GM13977 (cell line): ENCODE results near the gene INTS13.
"Not testable (repeated sequence)": the region's sequence is repeated elsewhere in the genome, so short reads cannot be mapped to it uniquely, and the experiment has no call there.

Experiments used
- DNase-seq: peaks from one replicate; pipeline ENCODE4 v3.0.0; 2012; ENCODE audit warnings: low spot score
- CTCF ChIP-seq: IDR thresholded peaks from 2 replicates; pipeline ENCODE4 v1.5.1; 2012; ENCODE audit warnings: mild to moderate bottlenecking, control low read depth; ENCODE audit not compliant: insufficient read depth; ENCODE audit errors: extremely low read depth, missing control alignments
- in situ Hi-C: fragments of 300-500 bp; cut with MboI; formaldehyde crosslinking; loops from one replicate; pipeline ENCODE4 v1.12.0; 2022; ENCODE audit warnings: low sequenced_read_pairs, low pct_unique_long_range_greater_than_20kb, mixed read lengths, inconsistent platforms; ENCODE audit not compliant: unreplicated experiment

Gene INTS13

GRCh38 chr12:26970136-26970535 lies 32.4 kb upstream of the INTS13 start:
- DNase-seq, result no peak
- TF ChIP-seq CTCF, result no peak
- in situ Hi-C loops, result no loop called here

- in situ Hi-C loops, result no loop called here
- no peak for DNase-seq
- TF ChIP-seq CTCF, result no peak
These were observed 29.1 kb upstream of the INTS13 start for GRCh38 chr12:26966842-26967241.

- DNase-seq, result no peak
- in situ Hi-C loops, result no loop called here
- no peak for TF ChIP-seq CTCF
These were observed 25.6 kb upstream of the INTS13 start for GRCh38 chr12:26963413-26963812.

GRCh38 chr12:26961803-26962202 lies 24.0 kb upstream of the INTS13 start:
- TF ChIP-seq CTCF, result no peak
- DNase-seq, result no peak
- in situ Hi-C loops, result no loop called here

- in situ Hi-C loops, DNase-seq: not testable (repeated sequence)
These were observed 23.6 kb upstream of the INTS13 start for GRCh38 chr12:26961391-26961790.

- in situ Hi-C loops, result no loop called here
These were observed 16.2 kb upstream of the INTS13 start for GRCh38 chr12:26954027-26954426.

GRCh38 chr12:26953447-26953846 lies 15.7 kb upstream of the INTS13 start:
- TF ChIP-seq CTCF, result no peak
- no peak for DNase-seq
- in situ Hi-C loops, result no loop called here

More at GRCh38 chr12:26954027-26954426, 16.2 kb upstream of the INTS13 start:
- DNase-seq, result no peak
- TF ChIP-seq CTCF, result no peak
